ENCODE results near the gene LRRC7. TPM values are rescaled to one million over a fixed set of nuclear protein-coding genes. Genes with fewer than 3 reads are reported as not detected.

Gene LRRC7
- polyA plus RNA-seq, 1 donor from 2014 or later, result 141 TPM

GRCh38 chr1:69648486-69648885, 80.8 kb downstream of the LRRC7 start:
- H3K9me3 ChIP-seq (ENCODE audit: low read length), result no peaks in the 10 kb centered on the region
- H3K27ac ChIP-seq (ENCODE audit: low read length), result no peak overlapping the region
- no peak overlapping the region for H2AFZ ChIP-seq (ENCODE audit: low read depth, low read length)
- no peaks in the 10 kb centered on the region for H3K27me3 ChIP-seq (ENCODE audit: insufficient read depth, low read depth, low read length)
- no peaks in the 10 kb centered on the region for H3K36me3 ChIP-seq (ENCODE audit: insufficient read depth, low read length)
- no peaks in the 10 kb centered on the region for H3K9me2 ChIP-seq (ENCODE audit: insufficient read depth, low read length)
- H3K4me3 ChIP-seq (ENCODE audit: low read length), result no peak overlapping the region
- no peak overlapping the region for H3K9ac ChIP-seq (ENCODE audit: low read length)
- H4K20me1 ChIP-seq (ENCODE audit: insufficient read depth), result no peaks in the 10 kb centered on the region
- no peaks in the 10 kb centered on the region for H3F3A ChIP-seq (ENCODE audit: insufficient read depth, low read length, poor library complexity, severe bottlenecking)
- H3K79me2 ChIP-seq (replicated peaks; ENCODE audit: insufficient read depth, low read length), result peaks cover 5% of the 10 kb centered on the region
- no peak overlapping the region for H3K4me2 ChIP-seq (ENCODE audit: low read length)
- no peak for TF ChIP-seq RAD21 (conservative IDR thresholded peaks at IDR 0.05)
- no peak for TF ChIP-seq SMC3 (conservative IDR thresholded peaks at IDR 0.05; ENCODE audit: poor library complexity)
- no peak for TF ChIP-seq EZH2 (IDR thresholded peaks at IDR 0.05; ENCODE audit: borderline replicate concordance, insufficient read depth, low read length, poor library complexity, severe bottlenecking)
- no peak for TF ChIP-seq MXI1 (conservative IDR thresholded peaks at IDR 0.05; ENCODE audit: poor library complexity, severe bottlenecking)
- no peak for TF ChIP-seq CTCF (IDR thresholded peaks at IDR 0.05; ENCODE audit: poor library complexity, severe bottlenecking)
- TF ChIP-seq TAF1 (IDR thresholded peaks at IDR 0.05; ENCODE audit: low read depth), result no peak
- TF ChIP-seq REST (IDR thresholded peaks at IDR 0.05; ENCODE audit: borderline replicate concordance), result no peak
- no peak for TF ChIP-seq POLR2AphosphoS5 (IDR thresholded peaks at IDR 0.05)
- TF ChIP-seq EP300 (conservative IDR thresholded peaks at IDR 0.05; ENCODE audit: poor library complexity, severe bottlenecking), result no peak

- Histone ChIP-seq H2AFZ (ENCODE audit: low read depth, low read length) (no peak overlapping the region), H3K9me2 (ENCODE audit: insufficient read depth, low read length) (no peaks in the 10 kb centered on the region), H3F3A (ENCODE audit: insufficient read depth, low read length, poor library complexity, severe bottlenecking) (no peaks in the 10 kb centered on the region)
These were observed 81.8 kb downstream of the LRRC7 start for GRCh38 chr1:69649383-69649990.

More at GRCh38 chr1:69649383-69649990, 81.8 kb downstream of the LRRC7 start:
- no peak overlapping the region for H3K4me2 ChIP-seq (ENCODE audit: low read length)
- H3K36me3 ChIP-seq (ENCODE audit: insufficient read depth, low read length), result no peaks in the 10 kb centered on the region
- H3K27me3 ChIP-seq (ENCODE audit: insufficient read depth, low read depth, low read length), result no peaks in the 10 kb centered on the region
- H3K27ac ChIP-seq (ENCODE audit: low read length), result no peak overlapping the region
- H3K79me2 ChIP-seq (replicated peaks; ENCODE audit: insufficient read depth, low read length), result peaks cover 5% of the 10 kb centered on the region
- H4K20me1 ChIP-seq (ENCODE audit: insufficient read depth), result no peaks in the 10 kb centered on the region
- H3K9me3 ChIP-seq (ENCODE audit: low read length), result no peaks in the 10 kb centered on the region
- TF ChIP-seq RAD21 (conservative IDR thresholded peaks at IDR 0.05) (no peak), EP300 (conservative IDR thresholded peaks at IDR 0.05; ENCODE audit: poor library complexity, severe bottlenecking) (no peak), EZH2 (IDR thresholded peaks at IDR 0.05; ENCODE audit: borderline replicate concordance, insufficient read depth, low read length, poor library complexity, severe bottlenecking) (no peak), MXI1 (conservative IDR thresholded peaks at IDR 0.05; ENCODE audit: poor library complexity, severe bottlenecking) (no peak), TAF1 (IDR thresholded peaks at IDR 0.05; ENCODE audit: low read depth) (no peak), REST (IDR thresholded peaks at IDR 0.05; ENCODE audit: borderline replicate concordance) (no peak), CTCF (IDR thresholded peaks at IDR 0.05; ENCODE audit: poor library complexity, severe bottlenecking) (no peak), SMC3 (conservative IDR thresholded peaks at IDR 0.05; ENCODE audit: poor library complexity) (no peak), POLR2AphosphoS5 (IDR thresholded peaks at IDR 0.05) (no peak)
- no peak overlapping the region for H3K4me3 ChIP-seq (ENCODE audit: low read length)
- no peak overlapping the region for H3K9ac ChIP-seq (ENCODE audit: low read length)

Measured in neural cell (in vitro differentiated cells).